Measurements from ENCODE around the gene MED25.

The MED25 gene

GRCh38 chr19:49863254-49863934 is 45.3 kb downstream of the MED25 start:
- TF ChIP-seq, protein P1, sequence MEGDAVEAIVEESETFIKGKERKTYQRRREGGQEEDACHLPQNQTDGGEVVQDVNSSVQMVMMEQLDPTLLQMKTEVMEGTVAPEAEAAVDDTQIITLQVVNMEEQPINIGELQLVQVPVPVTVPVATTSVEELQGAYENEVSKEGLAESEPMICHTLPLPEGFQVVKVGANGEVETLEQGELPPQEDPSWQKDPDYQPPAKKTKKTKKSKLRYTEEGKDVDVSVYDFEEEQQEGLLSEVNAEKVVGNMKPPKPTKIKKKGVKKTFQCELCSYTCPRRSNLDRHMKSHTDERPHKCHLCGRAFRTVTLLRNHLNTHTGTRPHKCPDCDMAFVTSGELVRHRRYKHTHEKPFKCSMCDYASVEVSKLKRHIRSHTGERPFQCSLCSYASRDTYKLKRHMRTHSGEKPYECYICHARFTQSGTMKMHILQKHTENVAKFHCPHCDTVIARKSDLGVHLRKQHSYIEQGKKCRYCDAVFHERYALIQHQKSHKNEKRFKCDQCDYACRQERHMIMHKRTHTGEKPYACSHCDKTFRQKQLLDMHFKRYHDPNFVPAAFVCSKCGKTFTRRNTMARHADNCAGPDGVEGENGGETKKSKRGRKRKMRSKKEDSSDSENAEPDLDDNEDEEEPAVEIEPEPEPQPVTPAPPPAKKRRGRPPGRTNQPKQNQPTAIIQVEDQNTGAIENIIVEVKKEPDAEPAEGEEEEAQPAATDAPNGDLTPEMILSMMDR (IDR thresholded peaks at IDR 0.05; ENCODE audit: low read depth, low read length): no peak
- no peak for DNase-seq (ENCODE audit: extremely low read depth, low read depth)

GRCh38 chr19:49863935-49864320 is 45.8 kb downstream of the MED25 start:
- TF ChIP-seq, protein P1 (IDR thresholded peaks at IDR 0.05; ENCODE audit: low read depth, low read length): no peak

DNA sequence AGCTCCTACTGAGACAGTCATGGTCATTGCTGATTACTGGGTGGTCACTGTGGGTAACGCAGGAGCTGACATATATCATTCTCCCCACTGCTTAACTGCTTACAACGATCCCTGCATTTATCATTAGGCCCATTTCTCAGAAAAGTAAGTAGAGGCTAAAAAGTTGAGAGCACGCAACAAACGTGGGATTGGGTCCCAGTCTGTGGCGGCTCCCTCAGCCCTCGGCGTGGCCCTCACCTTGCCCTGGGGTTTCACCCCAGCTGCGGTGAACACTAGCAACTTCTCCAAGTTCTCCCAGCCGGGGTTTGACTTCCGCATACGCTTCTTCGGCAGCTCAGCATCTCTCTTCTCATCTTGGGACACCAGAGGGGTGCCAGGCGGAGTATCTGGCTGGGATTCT is 46.8 kb downstream of the MED25 start:
- TF ChIP-seq, protein P1 (IDR thresholded peaks at IDR 0.05; ENCODE audit: low read depth, low read length): no peak
- no peak for DNase-seq (ENCODE audit: extremely low read depth, low read depth)

More at GRCh38 chr19:49863935-49864320, 45.8 kb downstream of the MED25 start:
- no peak for DNase-seq (ENCODE audit: extremely low read depth, low read depth)

- no peak for DNase-seq (ENCODE audit: extremely low read depth, low read depth)
- TF ChIP-seq, protein P1 (IDR thresholded peaks at IDR 0.05; ENCODE audit: low read depth, low read length): no peak
Observed at GRCh38 chr19:49866933-49867782, 49.1 kb downstream of the MED25 start, which contains the start of gene PNKP. TSS of gene PNKP (minus strand) at chr19:49867576. CDS start at chr19:49867204, 372 bp downstream.

GRCh38 chr19:49869009-49869483 is 51.0 kb downstream of the MED25 start:
- DNase-seq (ENCODE audit: extremely low read depth, low read depth): no peak

GRCh38 chr19:49869484-49870308 is 51.6 kb downstream of the MED25 start:
- TF ChIP-seq, protein P1 (IDR thresholded peaks at IDR 0.05; ENCODE audit: low read depth, low read length): no peak
- DNase-seq (ENCODE audit: extremely low read depth, low read depth): peak; percentile 100

More at GRCh38 chr19:49869009-49869483, 51.0 kb downstream of the MED25 start:
- TF ChIP-seq, protein P1 (IDR thresholded peaks at IDR 0.05; ENCODE audit: low read depth, low read length): no peak
